HCT116 (cell line): ENCODE measurements around the gene PHF19.

Experiments
- EZH2 ChIP-seq: fragments of 200-600 bp; sonication (generic); IDR thresholded peaks from 2 replicates; pipeline ENCODE4 v1.6.1; 2017; ENCODE audit warnings: antibody characterized with exemption, mixed run types
- EZH2phosphoT487 ChIP-seq: fragments of 200-600 bp; IDR thresholded peaks from 2 replicates; pipeline ENCODE4 v1.6.1; 2018; ENCODE audit warnings: antibody characterized with exemption, borderline replicate concordance
- FOSL1 ChIP-seq: IDR thresholded peaks from 2 replicates; pipeline ENCODE4 v1.6.1; 2012; ENCODE audit warnings: low read depth
- POLR2AphosphoS5 ChIP-seq: IDR thresholded peaks from 2 replicates; pipeline ENCODE4 v1.6.1; 2011; ENCODE audit warnings: mild to moderate bottlenecking, low read depth, low read length, moderate library complexity
- SP1 ChIP-seq: IDR thresholded peaks from 2 replicates; pipeline ENCODE4 v1.6.1; 2012; ENCODE audit warnings: low read depth
- SRF ChIP-seq: IDR thresholded peaks from 2 replicates; pipeline ENCODE4 v1.6.1; 2012; ENCODE audit warnings: low read depth
- YY1 ChIP-seq: IDR thresholded peaks from 2 replicates; pipeline ENCODE4 v1.6.1; 2011; ENCODE audit warnings: low read length, low read depth, moderate library complexity, mild to moderate bottlenecking; ENCODE audit not compliant: insufficient replicate concordance; ENCODE audit errors: extremely low read depth
- TF ChIP-seq, protein P1 (sequence below), 3 experiments: fragments of 200-600 bp in 1 of 3; sonication (generic) in 1 of 3; IDR thresholded peaks in 2 of 3; conservative IDR thresholded peaks in 1 of 3; 2 replicates each; pipeline ENCODE4 v1.5.1; 2012 to 2017; ENCODE audit warnings: low read depth in 2 of 3, low read length in 2 of 3, antibody characterized with exemption in 1 of 3, borderline replicate concordance in 1 of 3, control low read depth in 1 of 3, mild to moderate bottlenecking in 1 of 3, mixed read lengths in 1 of 3, mixed run types in 1 of 3, moderate library complexity in 1 of 3; ENCODE audit not compliant: insufficient read depth in 1 of 3
- TF ChIP-seq, protein P2 (sequence below): IDR thresholded peaks from 2 replicates; pipeline ENCODE4 v1.6.1; 2012

- TF ChIP-seq, protein P1, sequence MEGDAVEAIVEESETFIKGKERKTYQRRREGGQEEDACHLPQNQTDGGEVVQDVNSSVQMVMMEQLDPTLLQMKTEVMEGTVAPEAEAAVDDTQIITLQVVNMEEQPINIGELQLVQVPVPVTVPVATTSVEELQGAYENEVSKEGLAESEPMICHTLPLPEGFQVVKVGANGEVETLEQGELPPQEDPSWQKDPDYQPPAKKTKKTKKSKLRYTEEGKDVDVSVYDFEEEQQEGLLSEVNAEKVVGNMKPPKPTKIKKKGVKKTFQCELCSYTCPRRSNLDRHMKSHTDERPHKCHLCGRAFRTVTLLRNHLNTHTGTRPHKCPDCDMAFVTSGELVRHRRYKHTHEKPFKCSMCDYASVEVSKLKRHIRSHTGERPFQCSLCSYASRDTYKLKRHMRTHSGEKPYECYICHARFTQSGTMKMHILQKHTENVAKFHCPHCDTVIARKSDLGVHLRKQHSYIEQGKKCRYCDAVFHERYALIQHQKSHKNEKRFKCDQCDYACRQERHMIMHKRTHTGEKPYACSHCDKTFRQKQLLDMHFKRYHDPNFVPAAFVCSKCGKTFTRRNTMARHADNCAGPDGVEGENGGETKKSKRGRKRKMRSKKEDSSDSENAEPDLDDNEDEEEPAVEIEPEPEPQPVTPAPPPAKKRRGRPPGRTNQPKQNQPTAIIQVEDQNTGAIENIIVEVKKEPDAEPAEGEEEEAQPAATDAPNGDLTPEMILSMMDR (IDR thresholded peaks at IDR 0.05 in 2 of 3, conservative IDR thresholded peaks at IDR 0.05 in 1 of 3; ENCODE audit: borderline replicate concordance in 1 of 3, insufficient read depth in 1 of 3, low read depth in 2 of 3, low read length in 2 of 3) = no peak
- no peak for TF ChIP-seq EZH2
- no peak for TF ChIP-seq SP1
- no peak for TF ChIP-seq SRF
- TF ChIP-seq YY1 = no peak
- TF ChIP-seq, protein P2, sequence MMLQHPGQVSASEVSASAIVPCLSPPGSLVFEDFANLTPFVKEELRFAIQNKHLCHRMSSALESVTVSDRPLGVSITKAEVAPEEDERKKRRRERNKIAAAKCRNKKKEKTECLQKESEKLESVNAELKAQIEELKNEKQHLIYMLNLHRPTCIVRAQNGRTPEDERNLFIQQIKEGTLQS = no peak
- no peak for TF ChIP-seq EZH2phosphoT487
- no peak for TF ChIP-seq FOSL1
- TF ChIP-seq POLR2AphosphoS5 = no peak
These were observed 10.3 kb downstream of the PHF19 start for GRCh38 chr9:120866651-120867050.
